ENCODE results near the gene BCAS3.

DNA sequence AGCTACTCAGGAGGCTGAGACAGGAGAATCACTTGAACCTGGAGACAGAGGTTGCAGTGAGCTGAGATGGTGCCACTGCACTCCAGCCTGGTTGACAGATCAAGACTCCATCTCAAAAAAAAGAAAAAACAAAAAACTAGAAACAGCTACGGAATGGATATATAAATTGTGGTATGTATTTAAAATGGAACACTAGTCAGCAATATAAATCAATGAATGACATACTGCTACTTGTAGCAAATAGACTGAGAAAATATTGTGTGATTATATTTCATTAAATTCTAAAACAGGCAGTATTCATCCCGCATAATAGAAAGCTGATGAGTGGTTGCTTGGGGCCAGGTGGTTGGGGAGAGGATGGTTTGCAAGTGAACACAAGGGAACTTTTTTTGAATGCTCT, 261.7 kb downstream of the BCAS3 start:
- TF ChIP-seq POLR2AphosphoS5 (IDR thresholded peaks at IDR 0.05; ENCODE audit: low read depth, low read length): no peak
- no peak for TF ChIP-seq POLR2A (IDR thresholded peaks at IDR 0.05; ENCODE audit: low read depth, low read length)
